ENCODE data around the gene TBX10. TPM values are rescaled to one million over a fixed set of nuclear protein-coding genes. Genes with fewer than 3 reads are reported as not detected.

The TBX10 gene
- total RNA-seq, 2 experiments from 2014 or later = not detected

GRCh38 chr11:67657300-67657699 lies 17.7 kb upstream of the TBX10 start:
- Mint-ChIP-seq H3K4me1 (no peaks in the 10 kb centered on the region), H3K36me3 (peaks cover 3% of the 10 kb centered on the region), H3K9me3 (peaks cover 2% of the 10 kb centered on the region), H3K4me3 (no peak overlapping the region), H3K27ac (no peak overlapping the region), H3K27me3 (peaks cover 14% of the 10 kb centered on the region)
- DNase-seq (no peak), ATAC-seq (ENCODE audit: low read depth) (no peak)
- POLR2A ChIA-PET = interaction anchor here (1.1 to 1.5 kb wide), 2 partner anchors 9 to 28 kb away, joined by 3 to 4 read pairs; no protein-coding TSS in a partner anchor

- ATAC-seq (ENCODE audit: low read depth) (no peak), DNase-seq (peak; percentile 8)
- peaks cover 2% of the 10 kb centered on the region for H3K9me3 Mint-ChIP-seq
- POLR2A ChIA-PET = interaction anchor here (0.9 kb wide), 1 partner anchor 27 kb away, joined by 3 read pairs; the partner anchor contains the start of gene NUDT8
- H3K4me1 Mint-ChIP-seq = no peaks in the 10 kb centered on the region
- peaks cover 3% of the 10 kb centered on the region for H3K36me3 Mint-ChIP-seq
- no peak overlapping the region for H3K4me3 Mint-ChIP-seq
- no peak overlapping the region for H3K27ac Mint-ChIP-seq
- peaks cover 15% of the 10 kb centered on the region for H3K27me3 Mint-ChIP-seq
These were observed 16.8 kb upstream of the TBX10 start for GRCh38 chr11:67656278-67656922.

GRCh38 chr11:67654225-67654624 lies 14.7 kb upstream of the TBX10 start:
- ATAC-seq (ENCODE audit: low read depth) (no peak), DNase-seq (peak; percentile 9)
- peaks cover 13% of the 10 kb centered on the region for H3K4me1 Mint-ChIP-seq
- H3K27ac Mint-ChIP-seq = no peak overlapping the region
- POLR2A ChIA-PET = no interaction called here
- H3K36me3 Mint-ChIP-seq = peaks cover 3% of the 10 kb centered on the region
- peaks cover 2% of the 10 kb centered on the region for H3K9me3 Mint-ChIP-seq
- H3K4me3 Mint-ChIP-seq = no peak overlapping the region
- H3K27me3 Mint-ChIP-seq = peaks cover 14% of the 10 kb centered on the region

- H3K9me3 Mint-ChIP-seq = peaks cover 2% of the 10 kb centered on the region
- no peak overlapping the region for H3K4me3 Mint-ChIP-seq
- DNase-seq (no peak), ATAC-seq (ENCODE audit: low read depth) (no peak)
- peaks cover 14% of the 10 kb centered on the region for H3K27me3 Mint-ChIP-seq
- H3K27ac Mint-ChIP-seq = peak overlapping the region; percentile 38
- H3K36me3 Mint-ChIP-seq = peaks cover 3% of the 10 kb centered on the region
- POLR2A ChIA-PET = no interaction called here
- H3K4me1 Mint-ChIP-seq = peaks cover 22% of the 10 kb centered on the region
These were observed 13.6 kb upstream of the TBX10 start for GRCh38 chr11:67652965-67653845.

- H3K27me3 Mint-ChIP-seq = peaks cover 14% of the 10 kb centered on the region
- ATAC-seq (ENCODE audit: low read depth) = no peak
- POLR2A ChIA-PET = interaction anchor here (0.7 to 4.8 kb wide), 3 partner anchors 17 to 1645 kb away, joined by 3 to 44 read pairs (median 6); partner anchors contain the start of gene NUDT8
- no peak for DNase-seq
- H3K9me3 Mint-ChIP-seq = peaks cover 2% of the 10 kb centered on the region
- H3K36me3 Mint-ChIP-seq = peaks cover 3% of the 10 kb centered on the region
- H3K4me3 Mint-ChIP-seq = no peak overlapping the region
- H3K27ac Mint-ChIP-seq = no peak overlapping the region
- peaks cover 28% of the 10 kb centered on the region for H3K4me1 Mint-ChIP-seq
These were observed 12.6 kb upstream of the TBX10 start for GRCh38 chr11:67651976-67652781.

- peak; percentile 31 for ATAC-seq (ENCODE audit: low read depth)
- Mint-ChIP-seq H3K4me1 (peaks cover 45% of the 10 kb centered on the region), H3K4me3 (peak overlapping the region; percentile 79), H3K27me3 (peaks cover 14% of the 10 kb centered on the region), H3K27ac (peak overlapping the region; percentile 85), H3K9me3 (no peaks in the 10 kb centered on the region), H3K36me3 (no peaks in the 10 kb centered on the region)
- POLR2A ChIA-PET = interaction anchor here (0.7 to 4.8 kb wide), 4 partner anchors 20 to 214 kb away, joined by 4 to 44 read pairs (median 7); partner anchors contain the start of gene NUDT8
- DNase-seq = peak; percentile 38
These were observed 10.3 kb upstream of the TBX10 start for GRCh38 chr11:67649634-67650510.

- peaks cover 14% of the 10 kb centered on the region for H3K27me3 Mint-ChIP-seq
- H3K9me3 Mint-ChIP-seq = no peaks in the 10 kb centered on the region
- no peaks in the 10 kb centered on the region for H3K36me3 Mint-ChIP-seq
- DNase-seq (peak; percentile 51), ATAC-seq (ENCODE audit: low read depth) (no peak)
- peaks cover 46% of the 10 kb centered on the region for H3K4me1 Mint-ChIP-seq
- H3K27ac Mint-ChIP-seq = peak overlapping the region; percentile 85
- peak overlapping the region; percentile 79 for H3K4me3 Mint-ChIP-seq
- POLR2A ChIA-PET = interaction anchor here (0.9 to 4.8 kb wide), 5 partner anchors 8 to 211 kb away, joined by 3 to 44 read pairs (median 4); partner anchors contain the start of genes NUDT8 and PTPRCAP
These were observed 9.4 kb upstream of the TBX10 start for GRCh38 chr11:67648796-67649613.

GRCh38 chr11:67648140-67648795 lies 8.7 kb upstream of the TBX10 start:
- ATAC-seq (ENCODE audit: low read depth) (peak; percentile 75), DNase-seq (peak; percentile 61)
- Mint-ChIP-seq H3K27me3 (peaks cover 12% of the 10 kb centered on the region), H3K9me3 (no peaks in the 10 kb centered on the region), H3K4me3 (peak overlapping the region; percentile 16), H3K36me3 (no peaks in the 10 kb centered on the region), H3K27ac (peak overlapping the region; percentile 85), H3K4me1 (peaks cover 47% of the 10 kb centered on the region)
- POLR2A ChIA-PET = interaction anchor here (0.9 to 4.8 kb wide), 5 partner anchors 9 to 210 kb away, joined by 3 to 44 read pairs (median 4); partner anchors contain the start of genes NUDT8 and PTPRCAP

- no peaks in the 10 kb centered on the region for H3K36me3 Mint-ChIP-seq
- H3K9me3 Mint-ChIP-seq = no peaks in the 10 kb centered on the region
- POLR2A ChIA-PET = no interaction called here
- no peak overlapping the region for H3K27ac Mint-ChIP-seq
- peaks cover 10% of the 10 kb centered on the region for H3K27me3 Mint-ChIP-seq
- DNase-seq (peak; percentile 33), ATAC-seq (ENCODE audit: low read depth) (no peak)
- H3K4me3 Mint-ChIP-seq = peak overlapping the region; percentile 16
- H3K4me1 Mint-ChIP-seq = peaks cover 47% of the 10 kb centered on the region
These were observed 7.9 kb upstream of the TBX10 start for GRCh38 chr11:67647471-67647870.

- Mint-ChIP-seq H3K4me1 (peaks cover 47% of the 10 kb centered on the region), H3K4me3 (peak overlapping the region; percentile 75), H3K9me3 (no peaks in the 10 kb centered on the region), H3K36me3 (no peaks in the 10 kb centered on the region), H3K27ac (peak overlapping the region; percentile 80), H3K27me3 (peaks cover 7% of the 10 kb centered on the region)
- ATAC-seq (ENCODE audit: low read depth) (peak; percentile 34), DNase-seq (peak; percentile 79)
- POLR2A ChIA-PET = interaction anchor here (4.6 kb wide), 1 partner anchor 16 kb away, joined by 28 read pairs; the partner anchor contains the start of gene NUDT8
These were observed 7.2 kb upstream of the TBX10 start for GRCh38 chr11:67646535-67647336.
